ENCODE results near the gene IFT57. TPM values are rescaled to one million over a fixed set of nuclear protein-coding genes. Genes with fewer than 3 reads are reported as not detected.
"Not testable (repeated sequence)": the region's sequence is repeated elsewhere in the genome, so short reads cannot be mapped to it uniquely, and the experiment has no call there.

IFT57 gene
- total RNA-seq, 1 donor from 2014 or later, result 63.8 TPM

- H3K4me1 Mint-ChIP-seq (ENCODE audit: low read depth), result peaks cover 24% of the 10 kb centered on the region
- H3K27me3 Mint-ChIP-seq, result no peaks in the 10 kb centered on the region
- H3K27ac Mint-ChIP-seq, result no peak overlapping the region
- no peak for TF ChIP-seq CTCF (IDR thresholded peaks at IDR 0.05; ENCODE audit: unreplicated experiment)
- DNase-seq (ENCODE audit: low spot score, unreplicated experiment), result no peak
- H3K36me3 Mint-ChIP-seq (ENCODE audit: insufficient read depth), result peaks cover 2% of the 10 kb centered on the region
- no peak overlapping the region for H3K4me3 Mint-ChIP-seq (ENCODE audit: low read depth)
- no peaks in the 10 kb centered on the region for H3K9me3 Mint-ChIP-seq (ENCODE audit: low read depth)
Observed at GRCh38 chr3:108156312-108156853, 65.8 kb downstream of the IFT57 start.

GRCh38 chr3:108155642-108156041 lies 66.6 kb downstream of the IFT57 start:
- not testable (repeated sequence) for H3K4me3 Mint-ChIP-seq (ENCODE audit: low read depth); DNase-seq (ENCODE audit: low spot score, unreplicated experiment); H3K27ac Mint-ChIP-seq; H3K27me3 Mint-ChIP-seq; H3K9me3 Mint-ChIP-seq (ENCODE audit: low read depth); H3K36me3 Mint-ChIP-seq (ENCODE audit: insufficient read depth)
- peaks cover 18% of the 10 kb centered on the region for H3K4me1 Mint-ChIP-seq (ENCODE audit: low read depth)

GRCh38 chr3:108153451-108153981 lies 68.7 kb downstream of the IFT57 start:
- Mint-ChIP-seq H3K4me3 (ENCODE audit: low read depth) (no peak overlapping the region), H3K36me3 (ENCODE audit: insufficient read depth) (no peaks in the 10 kb centered on the region), H3K9me3 (ENCODE audit: low read depth) (no peaks in the 10 kb centered on the region), H3K27ac (no peak overlapping the region), H3K27me3 (no peaks in the 10 kb centered on the region), H3K4me1 (ENCODE audit: low read depth) (peaks cover 17% of the 10 kb centered on the region)
- no peak for DNase-seq (ENCODE audit: low spot score, unreplicated experiment)
- peak; percentile 48 for TF ChIP-seq CTCF (IDR thresholded peaks at IDR 0.05; ENCODE audit: unreplicated experiment)

GRCh38 chr3:108152274-108152673 lies 70.0 kb downstream of the IFT57 start:
- H3K36me3 Mint-ChIP-seq (ENCODE audit: insufficient read depth), result no peaks in the 10 kb centered on the region
- no peak overlapping the region for H3K27ac Mint-ChIP-seq
- no peaks in the 10 kb centered on the region for H3K9me3 Mint-ChIP-seq (ENCODE audit: low read depth)
- H3K27me3 Mint-ChIP-seq, result no peaks in the 10 kb centered on the region
- DNase-seq (ENCODE audit: low spot score, unreplicated experiment), result no peak
- peaks cover 14% of the 10 kb centered on the region for H3K4me1 Mint-ChIP-seq (ENCODE audit: low read depth)
- no peak for TF ChIP-seq CTCF (IDR thresholded peaks at IDR 0.05; ENCODE audit: unreplicated experiment)
- H3K4me3 Mint-ChIP-seq (ENCODE audit: low read depth), result no peak overlapping the region

- no peaks in the 10 kb centered on the region for H3K36me3 Mint-ChIP-seq (ENCODE audit: insufficient read depth)
- TF ChIP-seq CTCF (IDR thresholded peaks at IDR 0.05; ENCODE audit: unreplicated experiment), result no peak
- H3K4me3 Mint-ChIP-seq (ENCODE audit: low read depth), result no peak overlapping the region
- no peaks in the 10 kb centered on the region for H3K27me3 Mint-ChIP-seq
- no peak for DNase-seq (ENCODE audit: low spot score, unreplicated experiment)
- H3K9me3 Mint-ChIP-seq (ENCODE audit: low read depth), result peaks cover 4% of the 10 kb centered on the region
- peaks cover 8% of the 10 kb centered on the region for H3K4me1 Mint-ChIP-seq (ENCODE audit: low read depth)
- no peak overlapping the region for H3K27ac Mint-ChIP-seq
Observed at GRCh38 chr3:108150200-108150599, 72.0 kb downstream of the IFT57 start.

GRCh38 chr3:108146139-108146538 lies 76.1 kb downstream of the IFT57 start:
- H3K4me3 Mint-ChIP-seq (ENCODE audit: low read depth), result no peak overlapping the region
- peaks cover 4% of the 10 kb centered on the region for H3K9me3 Mint-ChIP-seq (ENCODE audit: low read depth)
- no peak for TF ChIP-seq CTCF (IDR thresholded peaks at IDR 0.05; ENCODE audit: unreplicated experiment)
- no peak for DNase-seq (ENCODE audit: low spot score, unreplicated experiment)
- H3K36me3 Mint-ChIP-seq (ENCODE audit: insufficient read depth), result no peaks in the 10 kb centered on the region
- no peaks in the 10 kb centered on the region for H3K27me3 Mint-ChIP-seq
- H3K27ac Mint-ChIP-seq, result no peak overlapping the region
- no peaks in the 10 kb centered on the region for H3K4me1 Mint-ChIP-seq (ENCODE audit: low read depth)
